Cerebellar nuclear complex (tissue), 1 donor: ENCODE data around the gene STX1B.

Experiments
- DNase-seq, 2 experiments: peaks; one replicate each; lab custom pipeline; 2025; lab: John Stamatoyannopoulos, UW

STX1B gene

GRCh38 chr16:30996324-30996984 is 14.0 kb downstream of the STX1B start:
- DNase-seq: no peak

GRCh38 chr16:30995927-30996323 is 14.5 kb downstream of the STX1B start:
- no peak for DNase-seq

- DNase-seq: no peak
Observed at GRCh38 chr16:30992931-30993816, 17.3 kb downstream of the STX1B start.

- no peak for DNase-seq
Observed at GRCh38 chr16:30992276-30992780, 18.1 kb downstream of the STX1B start.

- DNase-seq: no peak
Observed at GRCh38 chr16:30991052-30991451, 19.4 kb downstream of the STX1B start.

- no peak for DNase-seq
Observed at GRCh38 chr16:30990105-30990504, 20.3 kb downstream of the STX1B start.

GRCh38 chr16:30989469-30990047 is 20.9 kb downstream of the STX1B start:
- no peak for DNase-seq

- DNase-seq: no peak
Observed at GRCh38 chr16:30987581-30988190, 22.8 kb downstream of the STX1B start.

GRCh38 chr16:30986129-30986991 is 24.1 kb downstream of the STX1B start:
- no peak for DNase-seq

- DNase-seq: no peak
Observed at GRCh38 chr16:30985401-30986128, 24.9 kb downstream of the STX1B start.

GRCh38 chr16:30984669-30985400 is 25.6 kb downstream of the STX1B start, which contains the start of gene HSD3B7:
TSS of gene HSD3B7 (plus strand) at chr16:30985207. CDS start at chr16:30985659, 452 bp downstream.
- DNase-seq: peak in 1 of 2 experiments; percentile 31

- DNase-seq: no peak
Observed at GRCh38 chr16:30983898-30984610, 26.4 kb downstream of the STX1B start.

GRCh38 chr16:30983289-30983889 is 27.0 kb downstream of the STX1B start:
- DNase-seq: no peak

- no peak for DNase-seq
Observed at GRCh38 chr16:30982548-30983288, 27.7 kb downstream of the STX1B start.

- no peak for DNase-seq
Observed at GRCh38 chr16:30980959-30981358, 29.5 kb downstream of the STX1B start.

GRCh38 chr16:30980434-30980833 is 30.0 kb downstream of the STX1B start:
- DNase-seq: no peak

- no peak for DNase-seq
Observed at GRCh38 chr16:30980023-30980371, 30.4 kb downstream of the STX1B start.
